ENCODE data around the gene IL22RA1. TPM values are rescaled to one million over a fixed set of nuclear protein-coding genes. Genes with fewer than 3 reads are reported as not detected.

Gene IL22RA1
- total RNA-seq, 1 donor from 2014 or later = not detected

- Mint-ChIP-seq H3K27me3 (ENCODE audit: insufficient read depth, low read depth) (peaks cover 8% of the 10 kb centered on the region), H3K4me1 (peaks cover 18% of the 10 kb centered on the region), H3K27ac (peak overlapping the region; percentile 33), H3K9me3 (no peaks in the 10 kb centered on the region), H3K36me3 (no peaks in the 10 kb centered on the region), H3K4me3 (peak overlapping the region; percentile 66)
- Histone ChIP-seq H3K79me2 (ENCODE audit: low read depth) (no peaks in the 10 kb centered on the region), H3K36me3 (no peaks in the 10 kb centered on the region), H3F3A (ENCODE audit: low read depth) (peaks cover 32% of the 10 kb centered on the region), H3K9ac (no peak overlapping the region), H3K4me1 (peaks cover 24% of the 10 kb centered on the region), H3K27me3 (no peaks in the 10 kb centered on the region), H4K20me1 (ENCODE audit: low read depth) (no peaks in the 10 kb centered on the region), H3K27ac (no peak overlapping the region), H2AFZ (replicated peaks) (no peak overlapping the region), H3K4me3 (no peak overlapping the region), H3K4me2 (peak overlapping the region; percentile 54), H3K9me3 (ENCODE audit: low read depth) (no peaks in the 10 kb centered on the region)
- TF ChIP-seq EZH2 (IDR thresholded peaks at IDR 0.05) (no peak), EZH2phosphoT487 (IDR thresholded peaks at IDR 0.05) (no peak)
- TF ChIP-seq, protein P1, sequence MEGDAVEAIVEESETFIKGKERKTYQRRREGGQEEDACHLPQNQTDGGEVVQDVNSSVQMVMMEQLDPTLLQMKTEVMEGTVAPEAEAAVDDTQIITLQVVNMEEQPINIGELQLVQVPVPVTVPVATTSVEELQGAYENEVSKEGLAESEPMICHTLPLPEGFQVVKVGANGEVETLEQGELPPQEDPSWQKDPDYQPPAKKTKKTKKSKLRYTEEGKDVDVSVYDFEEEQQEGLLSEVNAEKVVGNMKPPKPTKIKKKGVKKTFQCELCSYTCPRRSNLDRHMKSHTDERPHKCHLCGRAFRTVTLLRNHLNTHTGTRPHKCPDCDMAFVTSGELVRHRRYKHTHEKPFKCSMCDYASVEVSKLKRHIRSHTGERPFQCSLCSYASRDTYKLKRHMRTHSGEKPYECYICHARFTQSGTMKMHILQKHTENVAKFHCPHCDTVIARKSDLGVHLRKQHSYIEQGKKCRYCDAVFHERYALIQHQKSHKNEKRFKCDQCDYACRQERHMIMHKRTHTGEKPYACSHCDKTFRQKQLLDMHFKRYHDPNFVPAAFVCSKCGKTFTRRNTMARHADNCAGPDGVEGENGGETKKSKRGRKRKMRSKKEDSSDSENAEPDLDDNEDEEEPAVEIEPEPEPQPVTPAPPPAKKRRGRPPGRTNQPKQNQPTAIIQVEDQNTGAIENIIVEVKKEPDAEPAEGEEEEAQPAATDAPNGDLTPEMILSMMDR (IDR thresholded peaks at IDR 0.05) = no peak
- no peak for DNase-seq (ENCODE audit: low spot score)
These were observed 9.9 kb upstream of the IL22RA1 start for GRCh38 chr1:24152631-24153494.

- no peaks in the 10 kb centered on the region for H3K36me3 ChIP-seq
- H3K9me3 Mint-ChIP-seq = no peaks in the 10 kb centered on the region
- peak overlapping the region; percentile 50 for H3K4me3 ChIP-seq
- TF ChIP-seq EZH2phosphoT487 (IDR thresholded peaks at IDR 0.05) (no peak), EZH2 (IDR thresholded peaks at IDR 0.05) (no peak)
- TF ChIP-seq, protein P1 (IDR thresholded peaks at IDR 0.05) = no peak
- no peaks in the 10 kb centered on the region for H3K36me3 Mint-ChIP-seq
- H4K20me1 ChIP-seq (ENCODE audit: low read depth) = no peaks in the 10 kb centered on the region
- H3K9ac ChIP-seq = peak overlapping the region; percentile 38
- H2AFZ ChIP-seq (replicated peaks) = no peak overlapping the region
- peaks cover 11% of the 10 kb centered on the region for H3K27me3 Mint-ChIP-seq (ENCODE audit: insufficient read depth, low read depth)
- peak; percentile 92 for DNase-seq (ENCODE audit: low spot score)
- peak overlapping the region; percentile 74 for H3K4me3 Mint-ChIP-seq
- H3K79me2 ChIP-seq (ENCODE audit: low read depth) = no peaks in the 10 kb centered on the region
- peak overlapping the region; percentile 80 for H3K4me2 ChIP-seq
- no peaks in the 10 kb centered on the region for H3K9me3 ChIP-seq (ENCODE audit: low read depth)
- peak overlapping the region; percentile 72 for H3K27ac Mint-ChIP-seq
- H3F3A ChIP-seq (ENCODE audit: low read depth) = peaks cover 32% of the 10 kb centered on the region
- H3K4me1 ChIP-seq = peaks cover 24% of the 10 kb centered on the region
- peaks cover 18% of the 10 kb centered on the region for H3K4me1 Mint-ChIP-seq
- peak overlapping the region; percentile 81 for H3K27ac ChIP-seq
- H3K27me3 ChIP-seq = no peaks in the 10 kb centered on the region
These were observed 8.2 kb upstream of the IL22RA1 start for GRCh38 chr1:24151175-24151533.

GRCh38 chr1:24150234-24151174, 7.6 kb upstream of the IL22RA1 start:
- H3K9me3 Mint-ChIP-seq = no peaks in the 10 kb centered on the region
- no peak overlapping the region for H2AFZ ChIP-seq (replicated peaks)

More at GRCh38 chr1:24150234-24151174, 7.6 kb upstream of the IL22RA1 start:
- no peaks in the 10 kb centered on the region for H3K9me3 ChIP-seq (ENCODE audit: low read depth)
- H3K4me1 Mint-ChIP-seq = peaks cover 18% of the 10 kb centered on the region
- TF ChIP-seq, protein P1 (IDR thresholded peaks at IDR 0.05) = peak; percentile 82
- no peak for TF ChIP-seq EZH2 (IDR thresholded peaks at IDR 0.05)
- H3K79me2 ChIP-seq (ENCODE audit: low read depth) = no peaks in the 10 kb centered on the region
- peak overlapping the region; percentile 72 for H3K27ac Mint-ChIP-seq
- H3K4me3 Mint-ChIP-seq = peak overlapping the region; percentile 74
- H3F3A ChIP-seq (ENCODE audit: low read depth) = peaks cover 32% of the 10 kb centered on the region
- peak overlapping the region; percentile 81 for H3K27ac ChIP-seq
- no peaks in the 10 kb centered on the region for H3K36me3 Mint-ChIP-seq
- H3K36me3 ChIP-seq = no peaks in the 10 kb centered on the region
- H3K4me3 ChIP-seq = peak overlapping the region; percentile 50
- H3K9ac ChIP-seq = peak overlapping the region; percentile 38
- DNase-seq (ENCODE audit: low spot score) = peak; percentile 88
- H3K4me2 ChIP-seq = peak overlapping the region; percentile 80
- peaks cover 24% of the 10 kb centered on the region for H3K4me1 ChIP-seq
- H3K27me3 ChIP-seq = no peaks in the 10 kb centered on the region
- H3K27me3 Mint-ChIP-seq (ENCODE audit: insufficient read depth, low read depth) = peaks cover 11% of the 10 kb centered on the region
- no peaks in the 10 kb centered on the region for H4K20me1 ChIP-seq (ENCODE audit: low read depth)
